Measurements from ENCODE around the gene FAM120B.
"Not testable (repeated sequence)": the region's sequence is repeated elsewhere in the genome, so short reads cannot be mapped to it uniquely, and the experiment has no call there.

DNA sequence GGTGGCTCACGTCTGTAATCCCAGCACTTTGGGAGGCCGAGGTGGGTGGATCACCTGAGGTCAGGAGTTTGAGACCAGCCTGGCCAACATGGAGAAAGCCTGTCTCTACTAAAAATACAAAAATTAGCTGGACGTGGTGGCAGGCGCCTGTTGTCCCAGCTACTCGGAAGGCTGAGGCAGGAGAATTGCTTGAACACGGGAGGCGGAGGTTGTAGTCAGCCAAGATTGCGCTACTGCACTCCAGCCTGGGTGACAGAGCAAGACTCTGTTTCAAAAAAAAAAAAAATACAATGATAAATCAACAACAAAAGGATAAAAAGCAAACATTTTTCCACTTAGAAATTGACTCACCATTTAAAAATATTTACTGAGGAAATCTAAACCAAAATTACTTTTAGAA is 103.2 kb downstream of the FAM120B start:
- TF ChIP-seq, protein P1, sequence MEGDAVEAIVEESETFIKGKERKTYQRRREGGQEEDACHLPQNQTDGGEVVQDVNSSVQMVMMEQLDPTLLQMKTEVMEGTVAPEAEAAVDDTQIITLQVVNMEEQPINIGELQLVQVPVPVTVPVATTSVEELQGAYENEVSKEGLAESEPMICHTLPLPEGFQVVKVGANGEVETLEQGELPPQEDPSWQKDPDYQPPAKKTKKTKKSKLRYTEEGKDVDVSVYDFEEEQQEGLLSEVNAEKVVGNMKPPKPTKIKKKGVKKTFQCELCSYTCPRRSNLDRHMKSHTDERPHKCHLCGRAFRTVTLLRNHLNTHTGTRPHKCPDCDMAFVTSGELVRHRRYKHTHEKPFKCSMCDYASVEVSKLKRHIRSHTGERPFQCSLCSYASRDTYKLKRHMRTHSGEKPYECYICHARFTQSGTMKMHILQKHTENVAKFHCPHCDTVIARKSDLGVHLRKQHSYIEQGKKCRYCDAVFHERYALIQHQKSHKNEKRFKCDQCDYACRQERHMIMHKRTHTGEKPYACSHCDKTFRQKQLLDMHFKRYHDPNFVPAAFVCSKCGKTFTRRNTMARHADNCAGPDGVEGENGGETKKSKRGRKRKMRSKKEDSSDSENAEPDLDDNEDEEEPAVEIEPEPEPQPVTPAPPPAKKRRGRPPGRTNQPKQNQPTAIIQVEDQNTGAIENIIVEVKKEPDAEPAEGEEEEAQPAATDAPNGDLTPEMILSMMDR (IDR thresholded peaks at IDR 0.05; ENCODE audit: low read depth, low read length, poor library complexity, severe bottlenecking): not testable (repeated sequence)
- not testable (repeated sequence) for TF ChIP-seq EZH2phosphoT487 (IDR thresholded peaks at IDR 0.05; ENCODE audit: borderline replicate concordance, low read length)
